H9 (cell line): ENCODE results near the gene PROCA1. TPM values are rescaled to one million over a fixed set of nuclear protein-coding genes. Genes with fewer than 3 reads are reported as not detected.

Experiments
- DNase-seq: peaks from one replicate; pipeline ENCODE4 v3.0.0-alpha.2; 2017
- H2AFZ ChIP-seq: one replicate; pipeline ENCODE4 v1.6.1; 2013; ENCODE audit warnings: mild to moderate bottlenecking, low read length, control low read depth, moderate library complexity
- H2AK5ac ChIP-seq: 2 replicates; pipeline ENCODE4 v1.6.1; 2013; ENCODE audit warnings: low read length, control low read depth, mixed read lengths; ENCODE audit not compliant: insufficient read length
- H2BK120ac ChIP-seq: one replicate; pipeline ENCODE4 v1.6.1; 2013; ENCODE audit warnings: low read depth, mild to moderate bottlenecking, low read length, control low read depth, inconsistent platforms; ENCODE audit not compliant: poor library complexity, severe bottlenecking
- H2BK12ac ChIP-seq: 2 replicates; pipeline ENCODE4 v1.6.1; 2013; ENCODE audit warnings: low read length, control low read depth, mixed read lengths, low read depth; ENCODE audit not compliant: insufficient read length
- H2BK15ac ChIP-seq: 2 replicates; pipeline ENCODE4 v1.6.1; 2013; ENCODE audit warnings: low read depth, low read length, control low read depth
- H2BK20ac ChIP-seq: one replicate; pipeline ENCODE4 v1.6.1; 2013; ENCODE audit warnings: low read depth, mild to moderate bottlenecking, low read length, control low read depth, inconsistent platforms; ENCODE audit not compliant: poor library complexity, severe bottlenecking
- H2BK5ac ChIP-seq: 2 replicates; pipeline ENCODE4 v1.6.1; 2013; ENCODE audit warnings: low read length, control low read depth, mixed read lengths; ENCODE audit not compliant: insufficient read length
- H3K14ac ChIP-seq: 2 replicates; pipeline ENCODE4 v1.6.1; 2013; ENCODE audit warnings: low read length, control low read depth; ENCODE audit not compliant: insufficient read depth
- H3K18ac ChIP-seq: 2 replicates; pipeline ENCODE4 v1.6.1; 2013; ENCODE audit warnings: low read depth, mild to moderate bottlenecking, mixed read lengths, low read length, control low read depth; ENCODE audit not compliant: insufficient read length
- H3K23ac ChIP-seq: 2 replicates; pipeline ENCODE4 v1.6.1; 2013; ENCODE audit warnings: low read length, control low read depth, mixed read lengths, low read depth; ENCODE audit not compliant: insufficient read length
- H3K23me2 ChIP-seq: 2 replicates; pipeline ENCODE4 v1.6.1; 2013; ENCODE audit warnings: low read depth, mild to moderate bottlenecking, mixed read lengths, low read length, control low read depth; ENCODE audit not compliant: insufficient read length, poor library complexity, severe bottlenecking
- H3K27ac ChIP-seq: 2 replicates; pipeline ENCODE4 v1.5.1; 2013; ENCODE audit warnings: low read length, control low read depth, mixed read lengths, low read depth; ENCODE audit not compliant: insufficient read length
- H3K27me3 ChIP-seq: 2 replicates; pipeline ENCODE4 v1.6.1; 2013; ENCODE audit warnings: low read length, control low read depth, inconsistent platforms; ENCODE audit not compliant: insufficient read depth
- H3K4ac ChIP-seq: 2 replicates; pipeline ENCODE4 v1.6.1; 2013; ENCODE audit warnings: low read depth, mild to moderate bottlenecking, control low read depth, inconsistent platforms, low read length, moderate library complexity
- H3K4me1 ChIP-seq: 2 replicates; pipeline ENCODE4 v1.6.1; 2013; ENCODE audit warnings: low read length, control low read depth, inconsistent platforms; ENCODE audit not compliant: insufficient read depth
- H3K4me2 ChIP-seq: 2 replicates; pipeline ENCODE4 v1.6.1; 2013; ENCODE audit warnings: low read length, control low read depth, mixed read lengths; ENCODE audit not compliant: insufficient read length, insufficient read depth
- H3K56ac ChIP-seq: 2 replicates; pipeline ENCODE4 v1.6.1; 2013; ENCODE audit warnings: low read depth, mild to moderate bottlenecking, mixed read lengths, low read length, control low read depth; ENCODE audit not compliant: insufficient read length
- H3K79me1 ChIP-seq: 2 replicates; pipeline ENCODE4 v1.6.1; 2013; ENCODE audit warnings: low read depth, mild to moderate bottlenecking, moderate library complexity, low read length, control low read depth, inconsistent platforms; ENCODE audit not compliant: insufficient read depth, poor library complexity, severe bottlenecking
- H3K79me2 ChIP-seq: 2 replicates; pipeline ENCODE4 v1.6.1; 2013; ENCODE audit warnings: low read length, control low read depth, inconsistent platforms; ENCODE audit not compliant: insufficient read depth
- H3K9ac ChIP-seq: 2 replicates; pipeline ENCODE4 v1.6.1; 2013; ENCODE audit warnings: low read length, control low read depth, mixed read lengths; ENCODE audit not compliant: insufficient read length; ENCODE audit errors: extremely low read depth
- H3K9me3 ChIP-seq: one replicate; pipeline ENCODE4 v1.6.1; 2013; ENCODE audit warnings: low read depth, low read length, inconsistent platforms; ENCODE audit not compliant: control insufficient read depth
- H3T11ph ChIP-seq: one replicate; pipeline ENCODE4 v1.6.1; 2013; ENCODE audit warnings: mild to moderate bottlenecking, low read length, control low read depth, inconsistent platforms
- H4K20me1 ChIP-seq: one replicate; pipeline ENCODE4 v1.6.1; 2013; ENCODE audit not compliant: control insufficient read depth, insufficient read length, insufficient read depth
- H4K5ac ChIP-seq: 2 replicates; pipeline ENCODE4 v1.6.1; 2013; ENCODE audit warnings: low read depth, mild to moderate bottlenecking, mixed read lengths, low read length, control low read depth; ENCODE audit not compliant: insufficient read length
- H4K8ac ChIP-seq: replicated peaks from 2 replicates; pipeline ENCODE4 v1.6.1; 2013; ENCODE audit warnings: low read length, control low read depth, mixed read lengths, low read depth; ENCODE audit not compliant: insufficient read length
- H4K91ac ChIP-seq: 2 replicates; pipeline ENCODE4 v1.6.1; 2013; ENCODE audit warnings: low read depth, mild to moderate bottlenecking, moderate library complexity, mixed read lengths, low read length, control low read depth; ENCODE audit not compliant: insufficient read length
- H3K27ac Mint-ChIP-seq, 3 experiments: 2 replicates in 2 of 3; 3 replicates in 1 of 3; pipeline ENCODE4 v1.8.0; 2020 to 2021; ENCODE audit warnings: mixed read lengths in 3 of 3, mild to moderate bottlenecking in 1 of 3, moderate library complexity in 1 of 3
- H3K27me3 Mint-ChIP-seq: 2 replicates; pipeline ENCODE4 v1.8.0; 2021; ENCODE audit warnings: low read depth, mild to moderate bottlenecking, moderate library complexity, mixed read lengths
- H3K36me3 Mint-ChIP-seq, 3 experiments: 2 replicates in 2 of 3; 3 replicates in 1 of 3; pipeline ENCODE4 v1.8.0; 2020 to 2021; ENCODE audit warnings: low read depth in 3 of 3, mixed read lengths in 3 of 3; ENCODE audit not compliant: insufficient read depth in 1 of 3
- H3K4me1 Mint-ChIP-seq, 2 experiments: 2 replicates each; pipeline ENCODE4 v1.8.0; 2020; ENCODE audit warnings: mixed read lengths in 2 of 2
- H3K4me3 Mint-ChIP-seq, 2 experiments: 2 replicates in 1 of 2; 3 replicates in 1 of 2; pipeline ENCODE4 v1.8.0; 2020 to 2021; ENCODE audit warnings: mild to moderate bottlenecking in 2 of 2, mixed read lengths in 2 of 2, moderate library complexity in 1 of 2
- H3K9me3 Mint-ChIP-seq, 2 experiments: 2 replicates in 1 of 2; 3 replicates in 1 of 2; pipeline ENCODE4 v1.8.0; 2020; ENCODE audit warnings: mild to moderate bottlenecking in 2 of 2, mixed read lengths in 2 of 2, moderate library complexity in 1 of 2
- CTCF ChIP-seq: fragments of 200-600 bp; sonication (generic); conservative IDR thresholded peaks from 3 replicates; pipeline ENCODE4 v1.8.0; 2021; ENCODE audit warnings: antibody characterized with exemption, mild to moderate bottlenecking
- WGBS: extraction: QIAGEN DNeasy Blood & Tissue Kit; methylation state at CpG from one replicate; pipeline ENCODE4 v1.1.7; 2013; ENCODE audit warnings: missing lambda C conversion rate, low lambda C conversion rate, mixed read lengths; ENCODE audit not compliant: insufficient read length; ENCODE audit errors: extremely low coverage; 5-methylcytosine and 5-hydroxymethylcytosine counted together
- total RNA-seq: library from RNA; stranded (reverse); gene quantifications from 2 replicates; pipeline ENCODE4 v1.2.1, GENCODE V29; 2021

Gene PROCA1
- total RNA-seq, 1 experiment from 2014 or later: 15.0 TPM

GRCh38 chr17:28710861-28711722, 596 bp downstream of the PROCA1 start:
- no peak overlapping the region for H4K8ac ChIP-seq
- Mint-ChIP-seq H3K27ac (peak overlapping the region; percentile 99 to 100 (median 99)), H3K36me3 (peaks cover 23 to 42% (median 29%) of the 10 kb centered on the region in 3 experiments; a peak in 6 of 7 replicates), H3K4me3 (peak overlapping the region; percentile 89 to 96), H3K4me1 (peaks cover 28 to 43% of the 10 kb centered on the region in 2 experiments), H3K27me3 (no peaks in the 10 kb centered on the region), H3K9me3 (no peaks in the 10 kb centered on the region)
- H3K23me2 ChIP-seq: peaks cover 14% of the 10 kb centered on the region
- no peak overlapping the region for H3K4ac ChIP-seq
- no peak for TF ChIP-seq CTCF
- no peaks in the 10 kb centered on the region for H3K27me3 ChIP-seq
- H2AK5ac ChIP-seq: no peak overlapping the region
- H4K91ac ChIP-seq: no peak overlapping the region
- no peak overlapping the region for H3T11ph ChIP-seq
- no peak overlapping the region for H3K23ac ChIP-seq
- H3K9ac ChIP-seq: peak overlapping the region; percentile 79
- H3K9me3 ChIP-seq: no peaks in the 10 kb centered on the region
- whole genome bisulfite sequencing: no CpG with 5 or more reads among the region's 74 CpGs
- H2BK120ac ChIP-seq: no peak overlapping the region
- DNase-seq: peak; percentile 99
- peak overlapping the region; percentile 7 for H4K5ac ChIP-seq
- H3K4me1 ChIP-seq: peaks cover 2% of the 10 kb centered on the region; the same call in 1 of the 2 replicates
- H3K27ac ChIP-seq: peak overlapping the region; percentile 68
- peak overlapping the region; percentile 94 for H3K14ac ChIP-seq
- no peak overlapping the region for H2AFZ ChIP-seq
- no peak overlapping the region for H3K56ac ChIP-seq
- peaks cover 4% of the 10 kb centered on the region for H3K79me1 ChIP-seq
- H3K18ac ChIP-seq: peak overlapping the region; percentile 94
- H3K4me2 ChIP-seq: peak overlapping the region; percentile 66
- H4K20me1 ChIP-seq: no peaks in the 10 kb centered on the region
- H2BK15ac ChIP-seq: no peak overlapping the region
- peaks cover 1% of the 10 kb centered on the region; the same call in 1 of the 2 replicates for H3K79me2 ChIP-seq
- no peak overlapping the region for H2BK5ac ChIP-seq
- H2BK20ac ChIP-seq: no peak overlapping the region
- H2BK12ac ChIP-seq: no peak overlapping the region
